ENCODE data around the gene TAS2R50.

The TAS2R50 gene

GRCh38 chr12:10986812-10987211 lies at the start of gene TAS2R50:
TSS of gene TAS2R50 (minus strand) at chr12:10986912. CDS start at chr12:10986860, 52 bp downstream.
- no peak for ATAC-seq

- peak; percentile 41 to 60 for ATAC-seq
Observed at GRCh38 chr12:11033959-11034358, 47.2 kb upstream of the TAS2R50 start.

- ATAC-seq = no peak
Observed at GRCh38 chr12:11031307-11031706, 44.6 kb upstream of the TAS2R50 start, which contains the start of gene TAS2R31. TSS of gene TAS2R31 (minus strand) at chr12:11031407. CDS start at chr12:11031335, 72 bp downstream.

- no peak for ATAC-seq
Observed at GRCh38 chr12:11026118-11026517, 39.4 kb upstream of the TAS2R50 start.

GRCh38 chr12:11023387-11023786 lies 36.7 kb upstream of the TAS2R50 start:
- ATAC-seq = no peak

GRCh38 chr12:11022520-11022919 lies 35.8 kb upstream of the TAS2R50 start, which contains the start of gene TAS2R19:
TSS of gene TAS2R19 (minus strand) at chr12:11022620. CDS start at chr12:11022571, 49 bp downstream.
- ATAC-seq = no peak

GRCh38 chr12:11016937-11017336 lies 30.2 kb upstream of the TAS2R50 start:
- no peak for ATAC-seq

GRCh38 chr12:11015775-11016430 lies 29.2 kb upstream of the TAS2R50 start:
- ATAC-seq = no peak

GRCh38 chr12:11014234-11014633 lies 27.5 kb upstream of the TAS2R50 start:
- ATAC-seq = no peak

- ATAC-seq = no peak
Observed at GRCh38 chr12:11007608-11008007, 20.9 kb upstream of the TAS2R50 start.

- no peak for ATAC-seq
Observed at GRCh38 chr12:10998204-10998603, 11.5 kb upstream of the TAS2R50 start, which contains the start of gene TAS2R20. TSS of gene TAS2R20 (minus strand) at chr12:10998304. CDS start at chr12:10997875, 429 bp downstream.

GRCh38 chr12:10994307-10994706 lies 7.6 kb upstream of the TAS2R50 start:
- ATAC-seq = no peak

GRCh38 chr12:10989107-10989506 lies 2.4 kb upstream of the TAS2R50 start:
- peak; percentile 78 to 86 for ATAC-seq

- peak; percentile 75 to 88 for ATAC-seq
Observed at GRCh38 chr12:10982244-10982643, 4.5 kb downstream of the TAS2R50 start.

- ATAC-seq = no peak
Observed at GRCh38 chr12:10974965-10975364, 11.7 kb downstream of the TAS2R50 start.

- no peak for ATAC-seq
Observed at GRCh38 chr12:10968765-10969456, 17.8 kb downstream of the TAS2R50 start.

- no peak for ATAC-seq
Observed at GRCh38 chr12:10967409-10967808, 19.3 kb downstream of the TAS2R50 start.

GRCh38 chr12:10966314-10966713 lies 20.4 kb downstream of the TAS2R50 start:
- ATAC-seq = no peak

- no peak for ATAC-seq
Observed at GRCh38 chr12:10965476-10965875, 21.2 kb downstream of the TAS2R50 start.

GRCh38 chr12:10960211-10960610 lies 26.5 kb downstream of the TAS2R50 start:
- peak; percentile 17 to 30 for ATAC-seq

- ATAC-seq = no peak
Observed at GRCh38 chr12:10959804-10960203, 26.9 kb downstream of the TAS2R50 start.

GRCh38 chr12:10957741-10958140 lies 29.0 kb downstream of the TAS2R50 start:
- no peak for ATAC-seq

- no peak for ATAC-seq
Observed at GRCh38 chr12:10956085-10956484, 30.6 kb downstream of the TAS2R50 start.

GRCh38 chr12:10952645-10953044 lies 34.1 kb downstream of the TAS2R50 start:
- no peak for ATAC-seq

Data from activated CD4-positive, CD25-positive, alpha-beta regulatory T cell treated with anti-CD3 and anti-CD28 coated beads, Interleukin-2, amount 50 U/mL, for 24 hours (primary cell).